Body of pancreas (tissue), 4 donors: Measurements from ENCODE around the gene LMTK2.

Experiments used
- CTCF ChIP-seq, 7 experiments: fragments of 450-650 bp in 4 of 7; fragments of 200-600 bp in 3 of 7; sonication (generic) in 3 of 7; IDR thresholded peaks; one replicate each; pipeline ENCODE4 v1.5.1; 2016 to 2019; ENCODE audit warnings: antibody characterized with exemption in 7 of 7
- POLR2A ChIP-seq, 3 donors: fragments of 450-650 bp; IDR thresholded peaks; one replicate each; pipeline ENCODE4 v1.6.1; 2016; ENCODE audit warnings: antibody characterized with exemption in 3 of 3, mild to moderate bottlenecking in 2 of 3

GRCh38 chr7:98202367-98203195 lies 95.9 kb downstream of the LMTK2 start:
- no peak for TF ChIP-seq CTCF (IDR thresholded peaks at IDR 0.05)
- TF ChIP-seq POLR2A (IDR thresholded peaks at IDR 0.05) = no peak
